ENCODE measurements around the gene CETP.

DNA sequence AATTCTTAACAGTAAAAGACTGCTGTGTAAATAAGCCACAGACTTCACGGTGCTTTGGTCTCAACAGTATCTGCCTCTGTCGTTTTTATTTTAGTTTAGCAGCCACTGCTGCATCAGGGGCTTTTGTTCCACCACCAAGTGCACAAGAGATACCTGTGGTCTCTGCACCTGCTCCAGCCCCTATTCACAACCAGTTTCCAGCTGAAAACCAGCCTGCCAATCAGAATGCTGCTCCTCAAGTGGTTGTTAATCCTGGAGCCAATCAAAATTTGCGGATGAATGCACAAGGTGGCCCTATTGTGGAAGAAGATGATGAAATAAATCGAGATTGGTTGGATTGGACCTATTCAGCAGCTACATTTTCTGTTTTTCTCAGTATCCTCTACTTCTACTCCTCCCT is 21.9 kb upstream of the CETP start:
- TF ChIP-seq, protein P1, sequence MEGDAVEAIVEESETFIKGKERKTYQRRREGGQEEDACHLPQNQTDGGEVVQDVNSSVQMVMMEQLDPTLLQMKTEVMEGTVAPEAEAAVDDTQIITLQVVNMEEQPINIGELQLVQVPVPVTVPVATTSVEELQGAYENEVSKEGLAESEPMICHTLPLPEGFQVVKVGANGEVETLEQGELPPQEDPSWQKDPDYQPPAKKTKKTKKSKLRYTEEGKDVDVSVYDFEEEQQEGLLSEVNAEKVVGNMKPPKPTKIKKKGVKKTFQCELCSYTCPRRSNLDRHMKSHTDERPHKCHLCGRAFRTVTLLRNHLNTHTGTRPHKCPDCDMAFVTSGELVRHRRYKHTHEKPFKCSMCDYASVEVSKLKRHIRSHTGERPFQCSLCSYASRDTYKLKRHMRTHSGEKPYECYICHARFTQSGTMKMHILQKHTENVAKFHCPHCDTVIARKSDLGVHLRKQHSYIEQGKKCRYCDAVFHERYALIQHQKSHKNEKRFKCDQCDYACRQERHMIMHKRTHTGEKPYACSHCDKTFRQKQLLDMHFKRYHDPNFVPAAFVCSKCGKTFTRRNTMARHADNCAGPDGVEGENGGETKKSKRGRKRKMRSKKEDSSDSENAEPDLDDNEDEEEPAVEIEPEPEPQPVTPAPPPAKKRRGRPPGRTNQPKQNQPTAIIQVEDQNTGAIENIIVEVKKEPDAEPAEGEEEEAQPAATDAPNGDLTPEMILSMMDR (optimal IDR thresholded peaks at IDR 0.05 in 1 of 3, IDR thresholded peaks at IDR 0.05 in 1 of 3, conservative IDR thresholded peaks at IDR 0.05 in 1 of 3; ENCODE audit: extremely low read depth in 1 of 3, insufficient read depth in 2 of 3, low read length in 3 of 3) = no peak
- no peak for TF ChIP-seq EZH2 (IDR thresholded peaks at IDR 0.05; ENCODE audit: low read length)
